Heart left ventricle (tissue), 16 donors: Measurements from ENCODE around the gene GALK2. TPM values are rescaled to one million over a fixed set of nuclear protein-coding genes. Genes with fewer than 3 reads are reported as not detected.

ENCODE experiments used
- ATAC-seq, 4 donors: fragments of 200-7000 bp; cut with Tn5 transposase; one replicate each; pipeline ENCODE4 v1.9.1; 2020 to 2022; ENCODE audit warnings: moderate library complexity in 4 of 4, mild to moderate bottlenecking in 3 of 4, moderate number of reproducible peaks in 1 of 4
- DNase-seq, 5 donors: peaks; one replicate each; pipeline ENCODE4 v3.0.0-alpha.2; 2020
- H3K27ac ChIP-seq, 12 donors: fragments of 200-600 bp; sonication (generic) in 4 of 12; one replicate each; pipeline versions ENCODE4 v1.5.0 to v1.8.0; 2016 to 2022; ENCODE audit warnings: mild to moderate bottlenecking in 2 of 12
- H3K27me3 ChIP-seq, 9 donors: fragments of 200-600 bp; sonication (generic) in 2 of 9; one replicate each; pipeline versions ENCODE4 v1.5.1 to v1.8.0; 2016 to 2022; ENCODE audit warnings: mild to moderate bottlenecking in 3 of 9
- H3K36me3 ChIP-seq, 9 donors: fragments of 200-600 bp; sonication (generic) in 2 of 9; one replicate each; pipeline versions ENCODE4 v1.5.0 to v1.8.0; 2018 to 2022; ENCODE audit warnings: mild to moderate bottlenecking in 2 of 9
- H3K4me1 ChIP-seq, 12 donors: fragments of 200-600 bp; sonication (generic) in 4 of 12; one replicate each; pipeline versions ENCODE4 v1.5.0 to v1.8.0; 2016 to 2022; ENCODE audit warnings: mild to moderate bottlenecking in 3 of 12
- H3K4me3 ChIP-seq, 12 donors: fragments of 200-600 bp; sonication (generic) in 4 of 12; one replicate each; pipeline versions ENCODE4 v1.5.0 to v1.8.0; 2017 to 2022; ENCODE audit warnings: mild to moderate bottlenecking in 9 of 12, moderate library complexity in 4 of 12
- H3K9me3 ChIP-seq, 12 donors: fragments of 200-600 bp; sonication (generic) in 4 of 12; one replicate each; pipeline versions ENCODE4 v1.5.0 to v1.8.0; 2016 to 2022; ENCODE audit warnings: mild to moderate bottlenecking in 1 of 12
- CTCF ChIP-seq, 12 donors: fragments of 200-600 bp; sonication (generic) in 4 of 12; IDR thresholded peaks; one replicate each; pipeline versions ENCODE4 v1.5.0 to v1.8.0; 2018 to 2022; ENCODE audit warnings: antibody characterized with exemption in 12 of 12, mild to moderate bottlenecking in 5 of 12
- POLR2A ChIP-seq, 2 donors: fragments of 450-650 bp; IDR thresholded peaks; one replicate each; pipeline ENCODE4 v1.6.1; 2017; ENCODE audit warnings: antibody characterized with exemption in 2 of 2, mild to moderate bottlenecking in 2 of 2, moderate library complexity in 2 of 2
- WGBS, 4 donors: extraction: QIAGEN DNeasy Blood & Tissue Kit in 2 of 4; methylation state at CpG; one replicate each; pipeline versions ENCODE4 v1.1.5 to v1.1.7; 2013 to 2018; 5-methylcytosine and 5-hydroxymethylcytosine counted together
- intact Hi-C, 10 donors: fragments of 100-400 bp; cut with DNase I; formaldehyde crosslinking; loops; one replicate each; pipeline versions ENCODE4 v1.11.1 to v1.14.2; 2022
- polyA plus RNA-seq, 2 donors: library from polyadenylated mRNA; stranded (reverse); fragments of 200-250 nt; gene quantifications; one replicate each; pipeline ENCODE4 v1.2.3, GENCODE V29; 2013
- total RNA-seq, 9 donors: library from RNA; depleted of rRNA in 2 of 9; stranded (reverse); fragments of >200 nt in 2 of 9; fragmentation: NEBNext Ultra II Directional in 3 of 9; extraction: Animal tissue kit (Norgen Biotek cat#: 25700) in 3 of 9; gene quantifications; one replicate each; pipeline versions ENCODE4 v1.1.0 to v1.2.4, GENCODE V29; 2016 to 2023
- donor health status: ischemic (EF 13 %, LVEDD 7.1; RV severe dilation, severe dysfunction).
- donor health status: healthy with polysubstance abuse.
- donor health status: DM: no; HTN: yes; CAD: no.
- donor health status: DM: no; HTN: no; CAD: no.
- donor health status: ischemic (EF 25% LVEDD 6.9; RV normal size, moderate dysfunction).
- donor health status: ischemic (EF 25% LVEDD 5.7; RV mildly dilated, moderate dysfunction).
- donor health status: healthy.
- donor health status: DM: yes; HTN: yes; CAD: no.
- donor health status: ischemic (EF 35%, LVEDD 5.7; RV mildly dilated, moderate dysfunction).
- donor health status: nonischemic (EF 11% LVEDD 7.7; RV severe dilation, severe dysfunction).
- donor health status: DM: yes; HTN: yes; CAD: no.
- donor health status: PGD.
- donor health status: ischemic (EF 29% LVEDD 5.4; RV normal size, mild dysfunction).
- donor health status: nonischemic (EF 23%, LVEDD 6.1; RV moderate dilation, normal function).

The GALK2 gene
- total and polyA plus RNA-seq, 11 donors: 8.3 to 55.3 (median 35.2) TPM

- WGBS, 4 donors: 84 to 93% (median 90%) methylated on average over 2 of the region's 2 CpGs
- peaks cover 0 to 8% (median 0%) of the 10 kb centered on the region in 12 donors for H3K9me3 ChIP-seq
- H3K4me3 ChIP-seq: no peak overlapping the region
- H3K36me3 ChIP-seq: no peaks in the 10 kb centered on the region
- H3K27ac ChIP-seq: no peak overlapping the region
- peaks cover 0 to 9% (median 0%) of the 10 kb centered on the region in 12 donors for H3K4me1 ChIP-seq
- H3K27me3 ChIP-seq: no peaks in the 10 kb centered on the region
- DNase-seq (no peak), ATAC-seq (no peak)
- TF ChIP-seq POLR2A (IDR thresholded peaks at IDR 0.05): no peak
- no peak for TF ChIP-seq CTCF (IDR thresholded peaks at IDR 0.05)
- intact Hi-C loops: no loop called here
Measured at GRCh38 chr15:49190586-49190985, 20.5 kb downstream of the GALK2 start.

- H3K9me3 ChIP-seq: no peaks in the 10 kb centered on the region
- intact Hi-C loops: no loop called here
- no peaks in the 10 kb centered on the region for H3K36me3 ChIP-seq
- ATAC-seq (no peak), DNase-seq (no peak)
- no peaks in the 10 kb centered on the region for H3K27me3 ChIP-seq
- 89 to 93% (median 91%) methylated on average over 2 of the region's 2 CpGs for WGBS, 4 donors
- no peak overlapping the region for H3K27ac ChIP-seq
- H3K4me3 ChIP-seq: no peak overlapping the region
- H3K4me1 ChIP-seq: peaks cover 0 to 9% (median 0%) of the 10 kb centered on the region in 12 donors
- TF ChIP-seq POLR2A (IDR thresholded peaks at IDR 0.05) (no peak), CTCF (IDR thresholded peaks at IDR 0.05) (no peak)
Measured at GRCh38 chr15:49191892-49192291, 21.8 kb downstream of the GALK2 start.

- Histone ChIP-seq H3K27ac (no peak overlapping the region), H3K4me1 (peaks cover 0 to 21% (median 13%) of the 10 kb centered on the region in 12 donors), H3K36me3 (peaks cover 0 to 8% (median 5%) of the 10 kb centered on the region in 9 donors), H3K4me3 (no peak overlapping the region), H3K9me3 (no peaks in the 10 kb centered on the region), H3K27me3 (no peaks in the 10 kb centered on the region)
- intact Hi-C loops: no loop called here
- 97 to 99% (median 99%) methylated on average over 4 of the region's 4 CpGs for WGBS, 4 donors
- no peak for DNase-seq
- TF ChIP-seq POLR2A (IDR thresholded peaks at IDR 0.05): no peak
- no peak for TF ChIP-seq CTCF (IDR thresholded peaks at IDR 0.05)
- ATAC-seq: no peak
Measured at GRCh38 chr15:49196856-49197255, 26.8 kb downstream of the GALK2 start.

- H3K9me3 ChIP-seq: peaks cover 0 to 5% (median 0%) of the 10 kb centered on the region in 12 donors
- H3K36me3 ChIP-seq: peaks cover 0 to 30% (median 14%) of the 10 kb centered on the region in 9 donors
- TF ChIP-seq CTCF (IDR thresholded peaks at IDR 0.05) (no peak), POLR2A (IDR thresholded peaks at IDR 0.05) (no peak)
- intact Hi-C loops: no loop called here
- H3K4me3 ChIP-seq: no peak overlapping the region
- no peak for DNase-seq
- peaks cover 0 to 21% (median 13%) of the 10 kb centered on the region in 12 donors for H3K4me1 ChIP-seq
- H3K27ac ChIP-seq: peak overlapping the region in 1 of 12 donors; percentile 22
- 23 to 39% (median 28%) methylated on average over 3 of the region's 3 CpGs for WGBS, 4 donors
- no peaks in the 10 kb centered on the region for H3K27me3 ChIP-seq
- peak in 1 of 4 donors; percentile 33 for ATAC-seq
Measured at GRCh38 chr15:49199666-49200065, 29.6 kb downstream of the GALK2 start.
